ENCODE data around the gene CLCN6. TPM values are rescaled to one million over a fixed set of nuclear protein-coding genes. Genes with fewer than 3 reads are reported as not detected.

Gene CLCN6
- total RNA-seq, 6 experiments from 2014 or later = 4.2 to 12.7 (median 9.2) TPM

GRCh38 chr1:11792106-11792505 is 13.9 kb upstream of the CLCN6 start:
- Histone ChIP-seq H3K27me3 (no peaks in the 10 kb centered on the region), H3K9me3 (no peaks in the 10 kb centered on the region), H3K27ac (peak overlapping the region; percentile 77 to 90 (median 89)), H3K4me3 (no peak overlapping the region), H3K36me3 (peaks cover 0 to 36% (median 20%) of the 10 kb centered on the region in 4 donors), H3K4me1 (peaks cover 0 to 33% (median 16%) of the 10 kb centered on the region in 4 donors)
- TF ChIP-seq CTCF (IDR thresholded peaks at IDR 0.05) = no peak
- TF ChIP-seq POLR2A (IDR thresholded peaks at IDR 0.05) = no peak
- intact Hi-C loops (cut with DNase I) = no loop called here
- WGBS (ENCODE audit: insufficient coverage, low coverage, low lambda C conversion rate, missing lambda C conversion rate) = 85% methylated on average over 10 of the region's 11 CpGs
- DNase-seq (peak in 1 of 3 donors; percentile 17), ATAC-seq (no peak)

- no peak for ATAC-seq
- WGBS (ENCODE audit: insufficient coverage, low coverage, low lambda C conversion rate, missing lambda C conversion rate) = no CpG with 5 or more reads among the region's 15 CpGs
- Histone ChIP-seq H3K9me3 (no peaks in the 10 kb centered on the region), H3K36me3 (peaks cover 0 to 40% (median 21%) of the 10 kb centered on the region in 4 donors), H3K27ac (no peak overlapping the region), H3K27me3 (no peaks in the 10 kb centered on the region), H3K4me1 (peaks cover 0 to 31% (median 11%) of the 10 kb centered on the region in 4 donors), H3K4me3 (no peak overlapping the region)
- intact Hi-C loops (cut with DNase I) = no loop called here
- no peak for DNase-seq
- no peak for TF ChIP-seq CTCF (IDR thresholded peaks at IDR 0.05)
- no peak for TF ChIP-seq POLR2A (IDR thresholded peaks at IDR 0.05)
Observed at GRCh38 chr1:11793819-11794218, 12.2 kb upstream of the CLCN6 start.

- intact Hi-C loops (cut with DNase I) = no loop called here
- DNase-seq (no peak), ATAC-seq (no peak)
- 70% methylated on average over 4 of the region's 19 CpGs for WGBS (ENCODE audit: insufficient coverage, low coverage, low lambda C conversion rate, missing lambda C conversion rate)
- Histone ChIP-seq H3K27ac (no peak overlapping the region), H3K9me3 (no peaks in the 10 kb centered on the region), H3K36me3 (peaks cover 0 to 46% (median 21%) of the 10 kb centered on the region in 4 donors), H3K27me3 (no peaks in the 10 kb centered on the region), H3K4me3 (no peak overlapping the region), H3K4me1 (peaks cover 0 to 31% (median 11%) of the 10 kb centered on the region in 4 donors)
- TF ChIP-seq CTCF (IDR thresholded peaks at IDR 0.05) (no peak), POLR2A (IDR thresholded peaks at IDR 0.05) (no peak)
Observed at GRCh38 chr1:11794446-11795237, 11.3 kb upstream of the CLCN6 start.

GRCh38 chr1:11795238-11795890 is 10.6 kb upstream of the CLCN6 start:
- TF ChIP-seq CTCF (IDR thresholded peaks at IDR 0.05) (no peak), POLR2A (IDR thresholded peaks at IDR 0.05) (no peak)
- no peaks in the 10 kb centered on the region for H3K27me3 ChIP-seq
- no peak for DNase-seq
- intact Hi-C loops (cut with DNase I) = no loop called here
- 84% methylated on average over 8 of the region's 14 CpGs for WGBS (ENCODE audit: insufficient coverage, low coverage, low lambda C conversion rate, missing lambda C conversion rate)
- no peak overlapping the region for H3K4me3 ChIP-seq
- ATAC-seq = no peak
- H3K4me1 ChIP-seq = peaks cover 0 to 31% (median 8%) of the 10 kb centered on the region in 4 donors
- H3K36me3 ChIP-seq = peaks cover 0 to 53% (median 21%) of the 10 kb centered on the region in 4 donors
- H3K27ac ChIP-seq = no peak overlapping the region
- no peaks in the 10 kb centered on the region for H3K9me3 ChIP-seq

Data from right lobe of liver (tissue), 6 donors.